Measurements from ENCODE around the gene CTNND2.
"Not testable (repeated sequence)": the region's sequence is repeated elsewhere in the genome, so short reads cannot be mapped to it uniquely, and the experiment has no call there.

Gene CTNND2

GRCh38 chr5:11319836-11320580 lies 584.2 kb downstream of the CTNND2 start:
- DNase-seq (ENCODE audit: low read depth) = no peak
- TF ChIP-seq CTCF (IDR thresholded peaks at IDR 0.05; ENCODE audit: control insufficient read depth, extremely low read depth, insufficient read depth) = no peak
- H3K4me3 ChIP-seq (ENCODE audit: low read depth, low read length) = no peak overlapping the region

GRCh38 chr5:11313694-11314093 lies 590.6 kb downstream of the CTNND2 start:
- H3K4me3 ChIP-seq (ENCODE audit: low read depth, low read length); DNase-seq (ENCODE audit: low read depth): not testable (repeated sequence)

- DNase-seq (ENCODE audit: low read depth) = no peak
- H3K4me3 ChIP-seq (ENCODE audit: low read depth, low read length) = no peak overlapping the region
- TF ChIP-seq CTCF (IDR thresholded peaks at IDR 0.05; ENCODE audit: control insufficient read depth, extremely low read depth, insufficient read depth) = no peak
Measured at GRCh38 chr5:11311731-11312130, 592.5 kb downstream of the CTNND2 start.

- no peak overlapping the region for H3K4me3 ChIP-seq (ENCODE audit: low read depth, low read length)
- no peak for TF ChIP-seq CTCF (IDR thresholded peaks at IDR 0.05; ENCODE audit: control insufficient read depth, extremely low read depth, insufficient read depth)
- no peak for DNase-seq (ENCODE audit: low read depth)
Measured at GRCh38 chr5:11311272-11311671, 593.0 kb downstream of the CTNND2 start.

GRCh38 chr5:11310158-11310557 lies 594.1 kb downstream of the CTNND2 start:
- DNase-seq (ENCODE audit: low read depth) = no peak
- TF ChIP-seq CTCF (IDR thresholded peaks at IDR 0.05; ENCODE audit: control insufficient read depth, extremely low read depth, insufficient read depth) = no peak
- H3K4me3 ChIP-seq (ENCODE audit: low read depth, low read length) = no peak overlapping the region

GRCh38 chr5:11306365-11306764 lies 597.9 kb downstream of the CTNND2 start:
- DNase-seq (ENCODE audit: low read depth) = no peak
- TF ChIP-seq CTCF (IDR thresholded peaks at IDR 0.05; ENCODE audit: control insufficient read depth, extremely low read depth, insufficient read depth) = no peak
- no peak overlapping the region for H3K4me3 ChIP-seq (ENCODE audit: low read depth, low read length)

- no peak overlapping the region for H3K4me3 ChIP-seq (ENCODE audit: low read depth, low read length)
- no peak for DNase-seq (ENCODE audit: low read depth)
- TF ChIP-seq CTCF (IDR thresholded peaks at IDR 0.05; ENCODE audit: control insufficient read depth, extremely low read depth, insufficient read depth) = no peak
Measured at GRCh38 chr5:11305245-11305644, 599.0 kb downstream of the CTNND2 start.

Measured in LNCaP clone FGC (cell line).